GM12801 (cell line): Measurements from ENCODE around the gene NES.

Experiments used
- CTCF ChIP-seq: IDR thresholded peaks from one replicate; pipeline ENCODE4 v1.5.1; 2011; ENCODE audit warnings: control low read depth; ENCODE audit not compliant: insufficient read length; ENCODE audit errors: extremely low read depth

Gene NES

GRCh38 chr1:156706657-156707416 lies 29.6 kb upstream of the NES start:
- no peak for TF ChIP-seq CTCF

- TF ChIP-seq CTCF: no peak
These were observed 28.9 kb upstream of the NES start for GRCh38 chr1:156705918-156706656.

DNA sequence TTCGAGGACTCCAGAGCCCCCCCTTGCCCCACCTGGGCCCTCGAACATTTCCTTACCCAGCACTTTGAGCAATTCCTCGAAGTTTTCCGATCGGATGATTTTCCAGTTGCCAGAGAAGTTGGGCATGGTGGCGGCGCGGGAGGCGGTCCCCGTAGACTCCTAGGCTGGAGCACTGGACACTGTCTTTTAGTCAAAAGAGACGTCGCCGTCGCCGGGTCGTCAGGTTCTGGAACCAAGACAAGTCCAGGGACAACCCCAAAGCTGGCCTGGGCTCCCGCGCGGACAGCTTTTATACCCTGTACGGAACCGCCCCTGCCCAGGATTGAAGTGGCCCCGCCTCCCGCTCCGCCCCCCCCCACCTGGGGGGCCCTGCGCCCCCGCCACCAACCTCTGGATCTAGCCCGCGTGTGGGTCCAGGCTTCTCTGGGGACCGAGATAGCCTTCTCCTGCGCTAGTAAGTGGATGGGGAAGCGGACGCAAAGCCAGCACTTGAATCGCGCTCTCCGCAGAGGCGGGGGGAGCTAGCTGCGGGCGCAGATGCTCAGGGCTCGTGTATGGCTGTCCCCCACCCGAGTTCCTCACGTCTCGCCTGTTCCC lies 28.2 kb upstream of the NES start, which contains the start of gene CRABP2:
CRABP2 (minus strand) TSS at position 263 of the 597 bp plus-strand sequence; CDS start at position 126, 137 bp downstream.
- no peak for TF ChIP-seq CTCF

DNA sequence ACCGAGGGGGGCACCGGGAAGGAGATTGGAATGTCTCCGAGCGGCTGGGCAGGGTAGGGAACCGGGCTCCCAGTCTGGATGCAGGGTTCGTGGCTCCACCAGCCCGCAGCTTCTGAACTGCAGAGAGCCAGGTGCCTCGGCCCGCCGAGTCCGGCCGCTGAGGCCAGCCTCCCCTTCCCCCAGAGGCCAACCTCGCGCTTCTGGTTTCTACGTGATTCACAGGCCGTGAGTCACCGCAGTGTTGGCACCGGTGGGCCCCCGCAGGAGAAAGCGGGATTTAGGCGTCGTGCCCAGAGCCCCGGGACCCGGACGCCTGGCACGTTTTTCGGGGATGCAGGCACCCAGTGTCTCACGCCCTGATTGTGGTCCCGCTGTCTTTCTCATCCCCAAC lies 27.7 kb upstream of the NES start:
- no peak for TF ChIP-seq CTCF

DNA sequence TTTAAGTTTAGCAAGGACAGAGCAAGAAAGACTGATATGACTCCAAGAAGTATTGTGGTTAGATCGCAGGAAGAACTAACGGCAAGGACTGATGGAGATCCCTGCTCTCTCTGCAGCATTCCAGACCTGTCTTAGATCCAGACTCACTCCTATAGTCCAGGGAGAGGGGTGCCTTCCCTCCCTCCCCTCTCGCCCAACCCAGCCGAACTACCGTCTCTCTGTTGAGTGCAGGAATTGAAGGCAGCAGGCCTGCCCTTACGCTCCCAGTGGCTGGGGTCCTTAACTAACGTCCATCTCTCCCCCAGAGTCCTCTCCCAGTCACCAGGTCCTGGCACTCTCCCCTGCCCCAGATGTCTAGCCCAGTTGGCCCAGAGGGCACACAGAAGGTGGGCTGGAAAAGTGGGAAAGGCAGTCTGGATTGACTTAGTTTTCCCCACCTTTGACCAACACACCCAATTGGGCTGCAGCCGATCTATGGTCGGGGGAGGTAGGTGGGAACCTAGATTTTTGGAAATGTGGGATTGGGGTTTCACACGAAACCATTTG lies 27.0 kb upstream of the NES start:
- no peak for TF ChIP-seq CTCF

- TF ChIP-seq CTCF: no peak
These were observed 26.5 kb upstream of the NES start for GRCh38 chr1:156703741-156704140.

GRCh38 chr1:156703336-156703735 lies 26.1 kb upstream of the NES start:
- TF ChIP-seq CTCF: no peak
